ENCODE measurements around the gene NR0B2.

- TF ChIP-seq POLR2A (IDR thresholded peaks at IDR 0.05), result no peak
- TF ChIP-seq, protein P1, sequence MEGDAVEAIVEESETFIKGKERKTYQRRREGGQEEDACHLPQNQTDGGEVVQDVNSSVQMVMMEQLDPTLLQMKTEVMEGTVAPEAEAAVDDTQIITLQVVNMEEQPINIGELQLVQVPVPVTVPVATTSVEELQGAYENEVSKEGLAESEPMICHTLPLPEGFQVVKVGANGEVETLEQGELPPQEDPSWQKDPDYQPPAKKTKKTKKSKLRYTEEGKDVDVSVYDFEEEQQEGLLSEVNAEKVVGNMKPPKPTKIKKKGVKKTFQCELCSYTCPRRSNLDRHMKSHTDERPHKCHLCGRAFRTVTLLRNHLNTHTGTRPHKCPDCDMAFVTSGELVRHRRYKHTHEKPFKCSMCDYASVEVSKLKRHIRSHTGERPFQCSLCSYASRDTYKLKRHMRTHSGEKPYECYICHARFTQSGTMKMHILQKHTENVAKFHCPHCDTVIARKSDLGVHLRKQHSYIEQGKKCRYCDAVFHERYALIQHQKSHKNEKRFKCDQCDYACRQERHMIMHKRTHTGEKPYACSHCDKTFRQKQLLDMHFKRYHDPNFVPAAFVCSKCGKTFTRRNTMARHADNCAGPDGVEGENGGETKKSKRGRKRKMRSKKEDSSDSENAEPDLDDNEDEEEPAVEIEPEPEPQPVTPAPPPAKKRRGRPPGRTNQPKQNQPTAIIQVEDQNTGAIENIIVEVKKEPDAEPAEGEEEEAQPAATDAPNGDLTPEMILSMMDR (IDR thresholded peaks at IDR 0.05), result no peak
These were observed 7.4 kb upstream of the NR0B2 start for GRCh38 chr1:26921126-26921539.

Measured in right lobe of liver (tissue), 4 donors.